T-helper 9 cell (primary cell): ENCODE results near the gene HLCS.

Source experiments
- DNase-seq: peaks from one replicate; pipeline ENCODE4 v3.0.0-alpha.2; 2020

Gene HLCS

GRCh38 chr21:36735724-36736320 lies 230.6 kb downstream of the HLCS start:
- DNase-seq: no peak

GRCh38 chr21:36735201-36735515 lies 231.3 kb downstream of the HLCS start:
- DNase-seq: no peak

- no peak for DNase-seq
These were observed 231.9 kb downstream of the HLCS start for GRCh38 chr21:36734367-36735200.

- DNase-seq: no peak
These were observed 232.6 kb downstream of the HLCS start for GRCh38 chr21:36733857-36734256.

GRCh38 chr21:36732761-36733160 lies 233.7 kb downstream of the HLCS start:
- no peak for DNase-seq

GRCh38 chr21:36732217-36732616 lies 234.3 kb downstream of the HLCS start:
- no peak for DNase-seq

GRCh38 chr21:36730291-36731281 lies 235.9 kb downstream of the HLCS start:
- no peak for DNase-seq

- DNase-seq: no peak
These were observed 237.0 kb downstream of the HLCS start for GRCh38 chr21:36729310-36729970.

GRCh38 chr21:36728371-36729111 lies 237.9 kb downstream of the HLCS start:
- DNase-seq: no peak

- no peak for DNase-seq
These were observed 238.6 kb downstream of the HLCS start for GRCh38 chr21:36727866-36728265.

GRCh38 chr21:36725793-36726386 lies 240.6 kb downstream of the HLCS start:
- DNase-seq: no peak

GRCh38 chr21:36724660-36725059 lies 241.8 kb downstream of the HLCS start:
- no peak for DNase-seq

- DNase-seq: no peak
These were observed 243.0 kb downstream of the HLCS start for GRCh38 chr21:36723371-36723881.

GRCh38 chr21:36722370-36723368 lies 243.8 kb downstream of the HLCS start:
- no peak for DNase-seq

- no peak for DNase-seq
These were observed 244.7 kb downstream of the HLCS start for GRCh38 chr21:36721817-36722216.

GRCh38 chr21:36719614-36720013 lies 246.9 kb downstream of the HLCS start:
- DNase-seq: no peak

GRCh38 chr21:36718951-36719501 lies 247.4 kb downstream of the HLCS start:
- DNase-seq: no peak

GRCh38 chr21:36717976-36718375 lies 248.5 kb downstream of the HLCS start:
- no peak for DNase-seq

- DNase-seq: no peak
These were observed 249.6 kb downstream of the HLCS start for GRCh38 chr21:36716836-36717235.

- no peak for DNase-seq
These were observed 250.1 kb downstream of the HLCS start for GRCh38 chr21:36716387-36716786.
